Adrenal gland (tissue), 5 donors: ENCODE data around the gene GNAQ.

Experiments used
- POLR2A ChIP-seq, 2 donors: fragments of 450-650 bp; IDR thresholded peaks; one replicate each; pipeline ENCODE4 v1.6.1; 2017; ENCODE audit warnings: antibody characterized with exemption in 2 of 2, mild to moderate bottlenecking in 2 of 2, moderate library complexity in 1 of 2
- TF ChIP-seq, protein P1 (sequence below), 6 experiments: fragments of 450-650 bp in 4 of 6; fragments of 200-600 bp in 2 of 6; sonication (generic) in 1 of 6; IDR thresholded peaks; 1 replicate in 5 of 6; 2 replicates in 1 of 6; pipeline versions ENCODE4 v1.5.1 to v1.8.0; 2016 to 2021; ENCODE audit warnings: antibody characterized with exemption in 6 of 6, mild to moderate bottlenecking in 2 of 6, moderate library complexity in 1 of 6
- donor health status: DM: no; HTN: no; CAD: no.

GRCh38 chr9:78011049-78011448 is 20.6 kb downstream of the GNAQ start:
- TF ChIP-seq, protein P1, sequence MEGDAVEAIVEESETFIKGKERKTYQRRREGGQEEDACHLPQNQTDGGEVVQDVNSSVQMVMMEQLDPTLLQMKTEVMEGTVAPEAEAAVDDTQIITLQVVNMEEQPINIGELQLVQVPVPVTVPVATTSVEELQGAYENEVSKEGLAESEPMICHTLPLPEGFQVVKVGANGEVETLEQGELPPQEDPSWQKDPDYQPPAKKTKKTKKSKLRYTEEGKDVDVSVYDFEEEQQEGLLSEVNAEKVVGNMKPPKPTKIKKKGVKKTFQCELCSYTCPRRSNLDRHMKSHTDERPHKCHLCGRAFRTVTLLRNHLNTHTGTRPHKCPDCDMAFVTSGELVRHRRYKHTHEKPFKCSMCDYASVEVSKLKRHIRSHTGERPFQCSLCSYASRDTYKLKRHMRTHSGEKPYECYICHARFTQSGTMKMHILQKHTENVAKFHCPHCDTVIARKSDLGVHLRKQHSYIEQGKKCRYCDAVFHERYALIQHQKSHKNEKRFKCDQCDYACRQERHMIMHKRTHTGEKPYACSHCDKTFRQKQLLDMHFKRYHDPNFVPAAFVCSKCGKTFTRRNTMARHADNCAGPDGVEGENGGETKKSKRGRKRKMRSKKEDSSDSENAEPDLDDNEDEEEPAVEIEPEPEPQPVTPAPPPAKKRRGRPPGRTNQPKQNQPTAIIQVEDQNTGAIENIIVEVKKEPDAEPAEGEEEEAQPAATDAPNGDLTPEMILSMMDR (IDR thresholded peaks at IDR 0.05) = no peak
- TF ChIP-seq POLR2A (IDR thresholded peaks at IDR 0.05) = no peak
